Nephron progenitor cell (in vitro differentiated cells): ENCODE data around the gene FIP1L1.

ENCODE experiments used
- DNase-seq: peaks from one replicate; pipeline ENCODE4 v3.0.0; 2021
- H3K27ac Mint-ChIP-seq: 2 replicates; pipeline ENCODE4 v1.8.0; 2021; ENCODE audit warnings: mild to moderate bottlenecking, moderate library complexity, mixed read lengths
- H3K27me3 Mint-ChIP-seq: 2 replicates; pipeline ENCODE4 v1.8.0; 2021; ENCODE audit warnings: mild to moderate bottlenecking, low read depth, mixed read lengths; ENCODE audit not compliant: poor library complexity
- H3K36me3 Mint-ChIP-seq: 2 replicates; pipeline ENCODE4 v1.8.0; 2021; ENCODE audit warnings: low read depth, mixed read lengths
- H3K4me1 Mint-ChIP-seq: 2 replicates; pipeline ENCODE4 v1.8.0; 2021; ENCODE audit warnings: mixed read lengths
- H3K4me3 Mint-ChIP-seq: 2 replicates; pipeline ENCODE4 v1.8.0; 2021; ENCODE audit warnings: mild to moderate bottlenecking, moderate library complexity, mixed read lengths
- H3K9me3 Mint-ChIP-seq: 2 replicates; pipeline ENCODE4 v1.8.0; 2021; ENCODE audit warnings: mild to moderate bottlenecking, moderate library complexity, mixed read lengths
- CTCF ChIP-seq: fragments of 200-600 bp; sonication (generic); IDR thresholded peaks from 2 replicates; pipeline ENCODE4 v1.5.0; 2021; ENCODE audit warnings: antibody characterized with exemption

The FIP1L1 gene

GRCh38 chr4:53476232-53477037, 99.0 kb downstream of the FIP1L1 start:
- Mint-ChIP-seq H3K4me3 (no peak overlapping the region), H3K36me3 (no peaks in the 10 kb centered on the region), H3K9me3 (peaks cover 10% of the 10 kb centered on the region), H3K4me1 (peaks cover 20% of the 10 kb centered on the region), H3K27me3 (peaks cover 4% of the 10 kb centered on the region), H3K27ac (peak overlapping the region; percentile 84)
- no peak for TF ChIP-seq CTCF
- DNase-seq: no peak

GRCh38 chr4:53477038-53477565, 99.7 kb downstream of the FIP1L1 start:
- no peak for DNase-seq
- no peaks in the 10 kb centered on the region for H3K36me3 Mint-ChIP-seq

GRCh38 chr4:53477636-53478035, 100.2 kb downstream of the FIP1L1 start:
- Mint-ChIP-seq H3K9me3 (peaks cover 5% of the 10 kb centered on the region), H3K36me3 (no peaks in the 10 kb centered on the region), H3K27ac (no peak overlapping the region), H3K27me3 (peaks cover 7% of the 10 kb centered on the region), H3K4me1 (peaks cover 20% of the 10 kb centered on the region), H3K4me3 (no peak overlapping the region)
- no peak for DNase-seq
- no peak for TF ChIP-seq CTCF

More at GRCh38 chr4:53477038-53477565, 99.7 kb downstream of the FIP1L1 start:
- H3K27ac Mint-ChIP-seq: peak overlapping the region; percentile 84
- no peak overlapping the region for H3K4me3 Mint-ChIP-seq
- H3K9me3 Mint-ChIP-seq: peaks cover 8% of the 10 kb centered on the region
- peaks cover 7% of the 10 kb centered on the region for H3K27me3 Mint-ChIP-seq
- peaks cover 20% of the 10 kb centered on the region for H3K4me1 Mint-ChIP-seq
- no peak for TF ChIP-seq CTCF

- H3K36me3 Mint-ChIP-seq: peaks cover 5% of the 10 kb centered on the region
- TF ChIP-seq CTCF: no peak
- peaks cover 20% of the 10 kb centered on the region for H3K4me1 Mint-ChIP-seq
- H3K27me3 Mint-ChIP-seq: peaks cover 2% of the 10 kb centered on the region
- H3K27ac Mint-ChIP-seq: no peak overlapping the region
- H3K4me3 Mint-ChIP-seq: no peak overlapping the region
- DNase-seq: no peak
- H3K9me3 Mint-ChIP-seq: no peaks in the 10 kb centered on the region
Measured at GRCh38 chr4:53478671-53479456, 101.4 kb downstream of the FIP1L1 start.

- no peak for TF ChIP-seq CTCF
- no peak overlapping the region for H3K27ac Mint-ChIP-seq
- H3K27me3 Mint-ChIP-seq: peaks cover 2% of the 10 kb centered on the region
- H3K4me3 Mint-ChIP-seq: no peak overlapping the region
- H3K4me1 Mint-ChIP-seq: peaks cover 20% of the 10 kb centered on the region
- no peak for DNase-seq
- peaks cover 5% of the 10 kb centered on the region for H3K36me3 Mint-ChIP-seq
- H3K9me3 Mint-ChIP-seq: no peaks in the 10 kb centered on the region
Measured at GRCh38 chr4:53479736-53480525, 102.5 kb downstream of the FIP1L1 start.
